Sigmoid colon (tissue), 7 donors: ENCODE data around the gene GPAT2. TPM values are rescaled to one million over a fixed set of nuclear protein-coding genes. Genes with fewer than 3 reads are reported as not detected.
"Not testable (repeated sequence)": the region's sequence is repeated elsewhere in the genome, so short reads cannot be mapped to it uniquely, and the experiment has no call there.

Experiments used
- DNase-seq: peaks from one replicate; pipeline ENCODE4 v3.0.0-alpha.2; 2019
- H3K27ac ChIP-seq, 4 donors: fragments of 200-600 bp; sonication (generic); one replicate each; pipeline ENCODE4 v1.5.1; 2016 to 2019; ENCODE audit warnings: mild to moderate bottlenecking in 1 of 4
- H3K27me3 ChIP-seq, 3 donors: fragments of 200-600 bp; sonication (generic); one replicate each; pipeline ENCODE4 v1.5.1; 2019; ENCODE audit warnings: mild to moderate bottlenecking in 1 of 3
- H3K36me3 ChIP-seq, 4 donors: fragments of 200-600 bp; sonication (generic); one replicate each; pipeline ENCODE4 v1.5.1; 2016 to 2019
- H3K4me1 ChIP-seq, 4 donors: fragments of 200-600 bp; sonication (generic); one replicate each; pipeline ENCODE4 v1.5.1; 2017 to 2019
- H3K4me3 ChIP-seq, 4 donors: fragments of 200-600 bp; sonication (generic); one replicate each; pipeline ENCODE4 v1.5.1; 2017 to 2019; ENCODE audit warnings: mild to moderate bottlenecking in 2 of 4, moderate library complexity in 1 of 4
- H3K9me3 ChIP-seq, 4 donors: fragments of 200-600 bp in 3 of 4; sonication (generic) in 3 of 4; one replicate each; pipeline versions ENCODE4 v1.5.1 to v1.6.1; 2013 to 2019
- CTCF ChIP-seq, 4 experiments: fragments of 450-650 bp in 3 of 4; fragments of 200-600 bp in 1 of 4; IDR thresholded peaks; one replicate each; pipeline ENCODE4 v1.5.1; 2016 to 2019; ENCODE audit warnings: antibody characterized with exemption in 4 of 4, mild to moderate bottlenecking in 3 of 4, moderate library complexity in 2 of 4
- EP300 ChIP-seq, 4 donors: sonication (generic); formaldehyde crosslinking; IDR thresholded peaks; one replicate each; pipeline ENCODE4 v1.6.1; 2017; ENCODE audit warnings: antibody characterized with exemption in 4 of 4
- POLR2A ChIP-seq, 2 donors: fragments of 450-650 bp; IDR thresholded peaks; one replicate each; pipeline ENCODE4 v1.6.1; 2016; ENCODE audit warnings: antibody characterized with exemption in 2 of 2, mild to moderate bottlenecking in 2 of 2, moderate library complexity in 2 of 2
- POLR2AphosphoS5 ChIP-seq, 4 donors: sonication (generic); formaldehyde crosslinking; IDR thresholded peaks; one replicate each; pipeline ENCODE4 v1.6.1; 2017; ENCODE audit warnings: antibody characterized with exemption in 4 of 4
- WGBS, 2 donors: extraction: QIAGEN DNeasy Blood & Tissue Kit; methylation state at CpG; one replicate each; pipeline ENCODE4 v1.1.7; 2013; 5-methylcytosine and 5-hydroxymethylcytosine counted together
- intact Hi-C: fragments of 100-400 bp; cut with DNase I; formaldehyde crosslinking; loops from one replicate; pipeline ENCODE4 v1.15.1; 2023
- polyA plus RNA-seq, 3 donors: library from polyadenylated mRNA; stranded (reverse); fragments of 200-250 nt; gene quantifications; one replicate each; pipeline ENCODE4 v1.2.3, GENCODE V29; 2013
- total RNA-seq, 4 donors: library from RNA; depleted of rRNA; stranded (reverse); fragments of >200 nt; gene quantifications; one replicate each; pipeline ENCODE4 v1.1.0, GENCODE V29; 2016
- donor health status: healthy with polysubstance abuse.
- donor health status: Bipolar disorder and iron deficiency.
- donor health status: healthy.

GPAT2 gene
- total and polyA plus RNA-seq, 7 donors = 0.23 to 5.1 (median 1.8) TPM

- H3K27me3 ChIP-seq = peaks cover 0 to 3% (median 0%) of the 10 kb centered on the region in 3 donors
- H3K27ac ChIP-seq = no peak overlapping the region
- H3K9me3 ChIP-seq = peaks cover 0 to 6% (median 1%) of the 10 kb centered on the region in 4 donors
- no peak for DNase-seq
- 89 to 97% methylated on average over 2 of the region's 2 CpGs for WGBS, 2 donors
- no peaks in the 10 kb centered on the region for H3K36me3 ChIP-seq
- H3K4me1 ChIP-seq = no peaks in the 10 kb centered on the region
- TF ChIP-seq EP300 (IDR thresholded peaks at IDR 0.05) = no peak
- no peak overlapping the region for H3K4me3 ChIP-seq
- intact Hi-C loops = no loop called here
Observed at GRCh38 chr2:96081042-96081441, 46.3 kb upstream of the GPAT2 start.

- TF ChIP-seq POLR2AphosphoS5 (IDR thresholded peaks at IDR 0.05) = no peak
- no peak for TF ChIP-seq EP300 (IDR thresholded peaks at IDR 0.05)
- TF ChIP-seq CTCF (IDR thresholded peaks at IDR 0.05) = no peak
- TF ChIP-seq POLR2A (IDR thresholded peaks at IDR 0.05) = no peak
- H3K36me3 ChIP-seq = no peaks in the 10 kb centered on the region
- H3K27me3 ChIP-seq = no peaks in the 10 kb centered on the region
- H3K9me3 ChIP-seq = peaks cover 0 to 6% (median 1%) of the 10 kb centered on the region in 4 donors
- no peak for DNase-seq
- WGBS, 2 donors = 65 to 70% methylated on average over 2 of the region's 2 CpGs
- intact Hi-C loops = no loop called here
- H3K27ac ChIP-seq = no peak overlapping the region
- H3K4me1 ChIP-seq = no peaks in the 10 kb centered on the region
- no peak overlapping the region for H3K4me3 ChIP-seq
Observed at GRCh38 chr2:96075199-96075771, 40.6 kb upstream of the GPAT2 start.

- Histone ChIP-seq H3K4me3 (no peak overlapping the region), H3K27ac (no peak overlapping the region), H3K9me3 (peaks cover 0 to 6% (median 1%) of the 10 kb centered on the region in 4 donors), H3K4me1 (no peaks in the 10 kb centered on the region), H3K36me3 (no peaks in the 10 kb centered on the region), H3K27me3 (no peaks in the 10 kb centered on the region)
- intact Hi-C loops = no loop called here
- no peak for DNase-seq
- WGBS, 2 donors = 82 to 84% methylated on average over 6 of the region's 6 CpGs
- TF ChIP-seq EP300 (IDR thresholded peaks at IDR 0.05) (no peak), POLR2A (IDR thresholded peaks at IDR 0.05) (no peak), POLR2AphosphoS5 (IDR thresholded peaks at IDR 0.05) (no peak), CTCF (IDR thresholded peaks at IDR 0.05) (no peak)
Observed at GRCh38 chr2:96074156-96074555, 39.4 kb upstream of the GPAT2 start.

- 77 to 78% methylated on average over 7 of the region's 7 CpGs for WGBS, 2 donors
- TF ChIP-seq EP300 (IDR thresholded peaks at IDR 0.05) (no peak), POLR2AphosphoS5 (IDR thresholded peaks at IDR 0.05) (no peak), POLR2A (IDR thresholded peaks at IDR 0.05) (no peak), CTCF (IDR thresholded peaks at IDR 0.05) (no peak)
- DNase-seq = no peak
- Histone ChIP-seq H3K4me3 (no peak overlapping the region), H3K27ac (no peak overlapping the region), H3K4me1 (no peaks in the 10 kb centered on the region), H3K27me3 (no peaks in the 10 kb centered on the region), H3K9me3 (peaks cover 0 to 6% (median 1%) of the 10 kb centered on the region in 4 donors), H3K36me3 (no peaks in the 10 kb centered on the region)
- intact Hi-C loops = no loop called here
Observed at GRCh38 chr2:96073170-96073775, 38.6 kb upstream of the GPAT2 start.

- TF ChIP-seq POLR2AphosphoS5 (IDR thresholded peaks at IDR 0.05) = no peak
- Histone ChIP-seq H3K4me1 (no peaks in the 10 kb centered on the region), H3K27ac (no peak overlapping the region), H3K27me3 (no peaks in the 10 kb centered on the region), H3K9me3 (peaks cover 0 to 6% (median 1%) of the 10 kb centered on the region in 4 donors), H3K4me3 (no peak overlapping the region), H3K36me3 (no peaks in the 10 kb centered on the region)
- WGBS, 2 donors = 84 to 92% methylated on average over 11 of the region's 11 CpGs
- DNase-seq = no peak
- intact Hi-C loops = no loop called here
Observed at GRCh38 chr2:96072746-96073145, 38.0 kb upstream of the GPAT2 start.

- DNase-seq, H3K27me3 ChIP-seq, intact Hi-C loops, H3K36me3 ChIP-seq, H3K4me3 ChIP-seq, H3K9me3 ChIP-seq, H3K27ac ChIP-seq, H3K4me1 ChIP-seq: not testable (repeated sequence)
- 80 to 81% methylated on average over 8 of the region's 8 CpGs for WGBS, 2 donors
Observed at GRCh38 chr2:96071977-96072491, 37.3 kb upstream of the GPAT2 start.

GRCh38 chr2:96071087-96071976, 36.6 kb upstream of the GPAT2 start:
- H3K36me3 ChIP-seq, H3K9me3 ChIP-seq, DNase-seq, H3K4me3 ChIP-seq, H3K4me1 ChIP-seq, H3K27ac ChIP-seq, intact Hi-C loops, H3K27me3 ChIP-seq: not testable (repeated sequence)
- whole genome bisulfite sequencing, 2 donors = 91 to 93% methylated on average over 16 of the region's 16 CpGs

GRCh38 chr2:96070351-96070750, 35.6 kb upstream of the GPAT2 start:
- 92 to 93% methylated on average over 5 of the region's 5 CpGs for WGBS, 2 donors
- intact Hi-C loops, H3K27ac ChIP-seq, H3K4me1 ChIP-seq, H3K9me3 ChIP-seq, H3K36me3 ChIP-seq, H3K27me3 ChIP-seq, H3K4me3 ChIP-seq, DNase-seq: not testable (repeated sequence)
